Stimulated activated CD8-positive, alpha-beta memory T cell treated with anti-CD3 and anti-CD28 coated beads, Interleukin-15, amount 100 ng/mL, for 4 hours (primary cell): ENCODE measurements around the gene SPIN1.

Experiments used
- DNase-seq, 2 donors: peaks; one replicate each; pipeline ENCODE4 v3.0.0-alpha.2; 2020; ENCODE audit warnings: low read depth in 2 of 2

Gene SPIN1

GRCh38 chr9:88436379-88436778 is 48.1 kb downstream of the SPIN1 start:
- no peak for DNase-seq

DNA sequence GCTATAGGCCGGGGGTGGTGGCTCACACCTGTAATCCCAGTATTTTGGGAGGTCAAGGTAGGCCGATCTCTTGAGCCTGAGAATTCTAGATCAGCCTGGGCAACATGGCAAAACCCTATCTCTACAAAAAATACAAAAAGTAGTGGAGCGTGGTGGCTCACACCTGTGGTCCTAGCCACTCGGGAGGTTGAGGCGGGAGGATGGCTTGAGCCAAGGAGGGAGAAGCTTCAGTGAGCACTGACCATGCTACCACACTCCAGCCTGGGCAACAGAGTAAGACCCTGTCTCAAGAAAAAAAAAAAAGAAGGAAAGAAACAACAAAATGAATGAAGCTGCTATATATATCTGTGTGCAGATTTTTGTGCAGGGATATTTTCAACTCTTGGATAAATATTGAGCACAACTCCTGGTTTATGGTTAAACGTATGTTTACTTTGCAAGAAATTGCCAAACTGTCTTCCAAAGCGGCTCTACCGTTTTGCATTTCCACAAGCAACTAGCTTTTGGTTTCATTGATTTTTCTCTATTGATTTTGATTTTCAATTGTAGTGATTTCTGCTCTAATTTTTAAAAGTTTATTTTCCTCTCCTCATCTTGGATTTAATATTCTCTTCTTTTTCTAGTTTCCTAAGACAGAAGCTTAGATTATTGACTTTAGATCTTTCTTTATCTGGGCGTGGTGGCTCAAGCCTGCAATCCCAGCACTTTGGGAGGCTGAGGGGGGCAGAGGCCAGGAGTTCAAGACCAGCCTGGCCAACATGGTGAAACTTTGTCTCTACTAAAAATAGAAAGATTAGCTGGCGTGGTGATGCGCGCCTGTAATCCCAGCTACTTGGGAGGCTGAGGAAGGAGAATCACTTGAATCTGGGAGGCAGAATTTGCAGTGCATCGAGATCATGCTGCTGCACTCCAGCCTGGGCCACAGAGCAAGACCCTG is 49.2 kb downstream of the SPIN1 start:
- no peak for DNase-seq

- no peak for DNase-seq
These were observed 50.6 kb downstream of the SPIN1 start for GRCh38 chr9:88438811-88439210.

- DNase-seq, result no peak
These were observed 53.2 kb downstream of the SPIN1 start for GRCh38 chr9:88441301-88442007.

DNA sequence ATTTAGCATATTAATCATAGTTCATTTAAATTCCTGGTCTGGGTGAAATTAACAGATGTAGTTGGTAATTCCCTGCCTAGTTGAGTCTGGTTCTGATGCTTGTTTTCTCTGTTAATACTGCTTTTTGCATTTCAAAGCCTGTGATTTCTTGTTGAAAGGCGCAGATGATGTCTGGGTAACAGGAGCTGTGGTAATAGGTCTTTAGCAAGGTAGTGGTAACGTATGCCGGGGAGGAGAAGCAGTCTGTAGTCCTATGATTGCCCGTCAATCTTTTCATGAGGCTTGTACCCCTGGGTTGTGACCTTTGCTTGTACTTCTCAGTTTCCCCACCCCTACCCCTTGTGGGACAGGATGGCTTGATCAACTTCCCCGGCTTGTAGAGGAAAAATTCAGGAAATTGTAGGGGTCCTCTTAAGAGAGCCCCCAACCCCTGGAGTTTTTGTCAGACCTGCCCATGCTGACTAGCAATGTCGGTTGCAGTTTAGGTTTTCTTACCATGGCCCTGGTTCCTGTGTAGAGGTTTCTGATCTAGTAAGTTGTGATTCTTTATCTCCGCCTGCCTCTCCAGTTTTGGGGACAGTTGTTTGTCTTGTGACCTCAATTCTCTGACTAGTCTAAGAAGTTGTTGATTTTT is 55.4 kb downstream of the SPIN1 start:
- DNase-seq, result no peak

GRCh38 chr9:88446728-88447127 is 58.5 kb downstream of the SPIN1 start:
- DNase-seq, result no peak

DNA sequence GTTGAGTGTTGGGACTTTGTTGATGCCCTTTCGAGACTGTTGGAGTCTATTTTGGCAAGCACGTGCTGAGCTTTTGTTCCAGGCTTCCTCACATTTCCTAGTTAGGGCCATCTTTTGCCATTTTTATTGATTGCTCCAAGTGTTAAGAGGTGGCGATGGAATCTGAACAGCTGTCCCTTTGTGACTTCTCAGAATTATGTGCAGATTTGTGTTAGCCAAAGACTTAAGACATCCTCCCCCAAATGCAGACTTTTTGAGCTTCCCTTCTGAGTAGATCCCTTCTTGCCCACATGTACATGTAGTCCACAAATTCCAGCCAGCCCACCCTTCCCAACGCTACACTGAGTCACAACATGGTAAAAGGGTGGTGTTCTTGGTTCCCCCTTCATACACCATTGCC is 59.2 kb downstream of the SPIN1 start:
- no peak for DNase-seq

DNA sequence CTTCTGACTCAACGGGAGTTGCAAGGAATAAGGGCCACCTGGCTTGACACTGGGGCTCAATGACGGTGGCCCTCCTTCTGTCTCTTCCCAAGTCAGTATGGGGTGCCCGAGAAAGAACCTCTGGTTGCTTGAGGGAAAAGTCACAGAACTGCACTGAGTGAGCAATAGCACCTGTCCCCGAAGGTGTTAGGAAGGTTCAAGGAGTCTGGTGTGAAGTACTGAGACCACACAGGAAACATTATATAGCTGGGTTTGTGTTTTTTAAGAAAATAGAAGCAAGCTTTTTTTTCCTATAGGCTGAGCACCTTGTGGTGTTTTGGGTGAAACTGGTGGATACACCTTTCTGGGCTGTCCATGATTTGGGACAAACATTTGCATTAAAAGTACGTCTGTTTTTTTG is 62.9 kb downstream of the SPIN1 start:
- DNase-seq, result no peak

- no peak for DNase-seq
These were observed 70.6 kb downstream of the SPIN1 start for GRCh38 chr9:88458716-88459465.

DNA sequence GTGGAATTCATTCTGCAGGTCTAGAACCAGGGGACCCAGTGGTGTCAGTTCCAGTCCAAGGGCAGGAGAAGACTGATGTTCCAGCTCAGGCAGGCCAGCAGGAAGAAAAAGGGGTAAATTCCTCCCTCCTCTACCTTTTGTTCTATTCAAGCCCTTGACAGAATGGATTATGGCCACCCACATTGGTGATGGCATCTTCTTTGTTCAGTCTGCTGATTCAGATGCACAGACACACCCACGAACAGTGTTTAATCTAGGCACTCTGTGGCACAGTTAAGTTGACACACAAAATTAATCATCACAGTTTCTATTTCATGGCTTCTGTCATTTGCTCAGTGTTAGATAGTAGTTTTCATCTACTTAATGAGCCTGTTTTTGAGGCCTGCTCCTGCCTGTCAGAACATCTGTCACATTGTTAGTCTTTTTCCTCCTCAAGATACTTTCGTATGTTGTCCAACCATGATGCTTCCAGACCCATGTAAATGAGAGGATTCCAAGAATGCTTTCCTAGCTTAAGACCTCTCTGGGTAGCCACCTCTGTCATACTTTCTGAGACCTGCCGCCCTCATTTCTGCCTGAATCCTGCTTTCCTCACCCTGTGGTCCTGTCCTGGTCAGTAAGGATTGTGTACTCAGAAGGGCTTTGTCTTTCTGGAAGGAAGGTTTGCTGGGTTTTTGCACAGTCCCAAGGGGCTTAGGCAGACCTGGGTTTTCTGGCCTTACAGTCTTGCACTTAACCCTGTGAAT is 72.5 kb downstream of the SPIN1 start:
- DNase-seq, result no peak

DNA sequence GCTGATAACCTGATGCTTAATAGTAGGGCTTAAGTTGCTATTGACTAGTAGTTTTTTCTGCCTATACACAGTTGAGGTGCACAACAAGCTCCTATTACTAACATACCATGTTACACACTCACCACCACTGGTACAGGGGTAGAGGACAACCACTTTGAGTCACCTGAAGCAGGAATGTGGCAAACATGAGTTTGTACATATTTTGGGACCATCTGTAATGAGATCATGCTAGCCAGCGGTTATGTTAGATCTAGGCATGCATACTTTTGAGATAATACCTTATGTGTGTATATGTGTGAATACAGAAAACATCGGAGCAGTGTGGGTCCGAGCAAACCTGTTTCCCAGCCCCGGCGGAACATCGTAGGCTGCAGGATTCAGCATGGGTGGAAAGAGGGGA is 73.9 kb downstream of the SPIN1 start:
- no peak for DNase-seq

GRCh38 chr9:88464851-88465250 is 76.6 kb downstream of the SPIN1 start:
- DNase-seq, result no peak

DNA sequence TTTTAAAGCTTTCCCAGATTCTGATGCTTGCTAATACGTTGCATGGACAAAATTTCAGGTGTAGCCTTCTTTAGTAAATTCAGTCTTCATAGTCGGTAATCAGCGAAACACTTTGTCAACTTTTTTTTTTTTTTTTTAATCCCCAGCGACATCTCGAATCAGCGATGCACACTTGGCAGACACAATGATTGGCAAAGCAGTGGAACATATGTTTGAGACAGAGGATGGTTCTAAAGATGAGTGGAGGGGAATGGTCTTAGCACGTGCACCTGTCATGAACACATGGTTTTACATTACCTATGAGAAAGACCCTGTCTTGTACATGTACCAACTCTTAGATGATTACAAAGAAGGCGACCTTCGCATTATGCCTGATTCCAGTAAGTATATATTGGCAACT is 80.0 kb downstream of the SPIN1 start:
- no peak for DNase-seq

- DNase-seq, result no peak
These were observed 88.4 kb downstream of the SPIN1 start for GRCh38 chr9:88476491-88477271.

DNA sequence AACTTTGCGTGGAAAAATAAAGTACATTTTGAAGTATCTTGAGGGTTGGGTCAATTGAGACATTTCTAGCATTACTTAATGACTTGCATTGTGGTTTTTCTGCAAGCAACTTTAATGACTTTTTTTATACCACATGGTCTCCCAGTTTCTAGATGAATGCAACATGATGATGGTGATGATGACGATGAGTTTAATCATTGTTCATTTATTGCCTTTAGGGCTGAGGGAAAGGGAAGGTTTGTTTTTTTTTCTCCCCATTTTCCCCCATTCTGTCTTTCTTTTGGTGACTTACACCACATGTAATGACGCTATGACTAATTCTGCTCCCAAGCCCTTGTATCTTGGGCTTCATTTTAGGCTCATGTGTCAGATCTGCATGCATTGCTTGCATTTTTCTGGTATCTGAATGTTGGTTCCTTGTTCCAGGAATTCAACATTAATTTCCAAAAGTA is 89.1 kb downstream of the SPIN1 start:
- no peak for DNase-seq

- no peak for DNase-seq
These were observed 90.0 kb downstream of the SPIN1 start for GRCh38 chr9:88478246-88478645.

DNA sequence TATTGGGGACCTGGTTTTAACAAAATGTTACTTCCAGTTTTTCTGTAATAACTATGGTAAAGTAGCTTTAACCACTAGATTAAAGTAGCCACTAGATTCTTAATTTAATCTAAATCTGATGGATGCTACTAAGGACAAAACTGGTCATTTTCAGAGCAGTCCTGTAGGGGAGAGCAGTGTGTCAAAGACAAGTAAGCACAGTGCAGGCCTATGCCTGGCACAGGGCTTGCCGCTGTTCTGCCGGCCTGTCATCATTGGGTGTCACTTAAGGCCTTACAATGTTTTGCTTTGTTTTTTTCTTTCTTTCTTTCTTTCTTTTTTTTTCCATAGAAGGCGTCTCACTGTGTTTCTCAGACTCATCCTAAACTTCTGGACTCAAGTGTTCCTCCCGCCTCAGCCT is 93.7 kb downstream of the SPIN1 start:
- no peak for DNase-seq

DNA sequence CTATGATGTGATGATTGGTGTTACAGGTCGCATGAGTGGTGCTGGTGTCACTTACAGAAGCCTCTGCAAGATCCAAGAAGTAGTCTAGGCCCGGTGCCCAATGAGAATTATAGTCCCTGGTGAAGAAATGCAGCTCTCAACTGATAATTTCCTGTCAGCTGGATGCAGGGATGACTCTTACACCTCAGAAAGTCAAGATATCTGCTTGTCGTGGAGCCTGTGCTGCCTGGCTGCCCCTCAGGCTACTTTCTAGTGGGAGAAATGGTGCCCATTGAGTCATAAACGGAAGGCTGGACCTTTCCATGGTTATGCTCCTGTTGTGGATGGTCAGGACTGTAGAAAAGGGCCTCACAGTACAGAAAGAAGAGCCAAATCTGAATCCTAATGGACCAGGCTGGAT is 99.9 kb downstream of the SPIN1 start:
- no peak for DNase-seq

GRCh38 chr9:88494983-88495721 is 106.9 kb downstream of the SPIN1 start:
- no peak for DNase-seq

- DNase-seq, result no peak
These were observed 109.0 kb downstream of the SPIN1 start for GRCh38 chr9:88497224-88497623.
